Esophagus squamous epithelium (tissue), 5 donors: Measurements from ENCODE around the gene USH1G. TPM values are rescaled to one million over a fixed set of nuclear protein-coding genes. Genes with fewer than 3 reads are reported as not detected.

Source experiments
- DNase-seq: peaks from one replicate; lab custom pipeline; 2025; lab: John Stamatoyannopoulos, UW
- H3K27ac ChIP-seq, 4 donors: fragments of 200-600 bp; sonication (generic); one replicate each; pipeline ENCODE4 v1.5.1; 2016 to 2019; ENCODE audit warnings: mild to moderate bottlenecking in 1 of 4
- H3K27me3 ChIP-seq, 4 donors: fragments of 200-600 bp; sonication (generic); 1 replicate in 3 of 4; 2 replicates in 1 of 4; pipeline versions ENCODE4 v1.5.1 to v1.6.0; 2017 to 2021; ENCODE audit warnings: antibody characterized with exemption in 1 of 4
- H3K36me3 ChIP-seq, 3 donors: fragments of 200-600 bp; sonication (generic); one replicate each; pipeline ENCODE4 v1.5.1; 2016 to 2019
- H3K4me1 ChIP-seq, 3 donors: fragments of 200-600 bp; sonication (generic); one replicate each; pipeline ENCODE4 v1.5.1; 2017 to 2019
- H3K4me3 ChIP-seq, 4 donors: fragments of 200-600 bp; sonication (generic); 1 replicate in 3 of 4; 2 replicates in 1 of 4; pipeline ENCODE4 v1.5.1; 2016 to 2019; ENCODE audit warnings: mild to moderate bottlenecking in 2 of 4, moderate library complexity in 1 of 4
- H3K9me3 ChIP-seq, 3 donors: fragments of 200-600 bp; sonication (generic); one replicate each; pipeline ENCODE4 v1.5.1; 2016 to 2019
- POLR2A ChIP-seq, 4 donors: fragments of 450-650 bp; IDR thresholded peaks; one replicate each; pipeline ENCODE4 v1.6.1; 2017; ENCODE audit warnings: antibody characterized with exemption in 4 of 4, mild to moderate bottlenecking in 4 of 4, moderate library complexity in 3 of 4
- WGBS, 2 donors: methylation state at CpG; one replicate each; pipeline ENCODE4 v1.1.5; 2018; 5-methylcytosine and 5-hydroxymethylcytosine counted together
- intact Hi-C: fragments of 100-400 bp; cut with DNase I; formaldehyde crosslinking; loops from one replicate; pipeline ENCODE4 v1.15.0; 2022
- total RNA-seq, 4 donors: library from RNA; depleted of rRNA; stranded (reverse); fragments of >200 nt; gene quantifications; one replicate each; pipeline ENCODE4 v1.1.0, GENCODE V29; 2016
- TF ChIP-seq, protein P1 (sequence below), 6 experiments: fragments of 450-650 bp in 4 of 6; fragments of 200-600 bp in 2 of 6; sonication (generic) in 2 of 6; IDR thresholded peaks; one replicate each; pipeline ENCODE4 v1.5.1; 2016 to 2019; ENCODE audit warnings: antibody characterized with exemption in 6 of 6, mild to moderate bottlenecking in 4 of 6, moderate library complexity in 4 of 6
- donor health status: DM: yes; HTN: yes; CAD: no.

Gene USH1G
- total RNA-seq, 4 donors from 2014 or later, result 2.9 to 12.1 (median 6.7) TPM

DNA sequence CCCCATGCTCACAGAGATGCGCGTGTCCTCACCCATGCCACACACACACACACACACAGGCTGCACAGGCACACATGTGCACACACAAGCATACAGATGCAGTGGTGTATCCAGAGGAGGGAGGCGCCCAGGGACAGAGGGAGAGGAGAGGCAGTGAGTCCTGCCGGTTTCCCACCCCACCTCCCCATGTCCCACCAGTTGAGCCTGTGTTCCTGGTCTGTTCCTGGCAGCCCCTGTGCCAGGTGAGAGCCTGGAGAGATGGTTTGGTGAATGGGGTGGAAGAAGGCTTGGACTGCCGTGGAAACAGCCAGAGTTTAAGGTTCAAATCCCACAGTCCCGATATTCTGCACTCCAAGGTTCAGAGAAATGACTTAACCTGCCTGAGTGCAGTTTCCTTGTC lies 19.4 kb downstream of the USH1G start:
- Histone ChIP-seq H3K4me1 (peaks cover 5 to 39% (median 11%) of the 10 kb centered on the region in 3 donors), H3K4me3 (no peak overlapping the region), H3K36me3 (no peaks in the 10 kb centered on the region), H3K27ac (no peak overlapping the region), H3K9me3 (no peaks in the 10 kb centered on the region), H3K27me3 (peaks cover 0 to 44% (median 0%) of the 10 kb centered on the region in 4 donors)
- TF ChIP-seq POLR2A (IDR thresholded peaks at IDR 0.05), result no peak
- TF ChIP-seq, protein P1, sequence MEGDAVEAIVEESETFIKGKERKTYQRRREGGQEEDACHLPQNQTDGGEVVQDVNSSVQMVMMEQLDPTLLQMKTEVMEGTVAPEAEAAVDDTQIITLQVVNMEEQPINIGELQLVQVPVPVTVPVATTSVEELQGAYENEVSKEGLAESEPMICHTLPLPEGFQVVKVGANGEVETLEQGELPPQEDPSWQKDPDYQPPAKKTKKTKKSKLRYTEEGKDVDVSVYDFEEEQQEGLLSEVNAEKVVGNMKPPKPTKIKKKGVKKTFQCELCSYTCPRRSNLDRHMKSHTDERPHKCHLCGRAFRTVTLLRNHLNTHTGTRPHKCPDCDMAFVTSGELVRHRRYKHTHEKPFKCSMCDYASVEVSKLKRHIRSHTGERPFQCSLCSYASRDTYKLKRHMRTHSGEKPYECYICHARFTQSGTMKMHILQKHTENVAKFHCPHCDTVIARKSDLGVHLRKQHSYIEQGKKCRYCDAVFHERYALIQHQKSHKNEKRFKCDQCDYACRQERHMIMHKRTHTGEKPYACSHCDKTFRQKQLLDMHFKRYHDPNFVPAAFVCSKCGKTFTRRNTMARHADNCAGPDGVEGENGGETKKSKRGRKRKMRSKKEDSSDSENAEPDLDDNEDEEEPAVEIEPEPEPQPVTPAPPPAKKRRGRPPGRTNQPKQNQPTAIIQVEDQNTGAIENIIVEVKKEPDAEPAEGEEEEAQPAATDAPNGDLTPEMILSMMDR (IDR thresholded peaks at IDR 0.05), result no peak
- no peak for DNase-seq
- intact Hi-C loops, result no loop called here
- WGBS, 2 donors, result 54 to 56% methylated on average over 3 to 4 of the region's 6 CpGs

GRCh38 chr17:74903034-74903433 lies 20.0 kb downstream of the USH1G start:
- 89 to 92% methylated on average over 7 to 9 of the region's 9 CpGs for WGBS, 2 donors
- H3K36me3 ChIP-seq, result no peaks in the 10 kb centered on the region
- TF ChIP-seq POLR2A (IDR thresholded peaks at IDR 0.05), result no peak
- TF ChIP-seq, protein P1 (IDR thresholded peaks at IDR 0.05), result no peak
- no peak overlapping the region for H3K4me3 ChIP-seq
- intact Hi-C loops, result no loop called here
- H3K27ac ChIP-seq, result no peak overlapping the region
- peaks cover 0 to 39% (median 5%) of the 10 kb centered on the region in 3 donors for H3K4me1 ChIP-seq
- no peaks in the 10 kb centered on the region for H3K9me3 ChIP-seq
- DNase-seq, result no peak
- H3K27me3 ChIP-seq, result peaks cover 0 to 44% (median 0%) of the 10 kb centered on the region in 4 donors

DNA sequence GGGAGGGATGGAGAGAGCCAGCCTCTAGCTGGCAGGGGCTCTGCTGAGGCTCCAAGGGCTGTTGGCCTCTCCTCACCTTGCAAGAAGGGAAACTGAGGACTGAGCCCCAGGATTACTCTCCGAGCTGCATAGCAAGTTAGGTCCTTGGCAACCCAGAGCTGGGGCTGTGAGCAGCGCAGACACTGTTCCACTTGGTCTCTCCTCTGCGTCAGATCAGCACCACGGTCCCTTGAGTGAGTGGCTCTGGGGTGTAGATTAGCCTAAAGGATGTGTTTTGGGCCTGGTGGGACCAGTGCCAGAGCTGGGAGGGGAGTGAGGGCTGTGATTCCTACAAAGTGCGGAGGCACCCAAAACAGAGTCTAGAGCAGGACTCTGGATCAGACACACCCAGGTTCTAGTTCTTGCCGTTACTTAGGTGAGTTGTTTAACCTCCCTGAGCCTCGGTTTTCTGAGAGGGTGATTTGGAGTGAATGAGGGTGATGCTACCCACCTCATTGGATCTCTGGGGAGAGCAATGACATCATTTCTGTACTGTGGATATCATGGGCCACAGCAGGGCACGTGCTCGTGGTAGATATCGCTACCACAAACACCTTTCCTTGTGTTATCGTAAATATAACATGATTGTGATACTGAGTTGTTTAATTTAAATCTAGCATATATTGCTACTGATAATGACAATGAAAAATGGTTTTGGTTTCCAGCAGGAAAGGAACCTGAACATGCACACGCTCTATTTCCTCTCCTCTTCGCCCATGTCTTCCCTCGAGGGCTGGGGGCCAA lies 21.5 kb downstream of the USH1G start:
- Histone ChIP-seq H3K27me3 (peaks cover 0 to 40% (median 0%) of the 10 kb centered on the region in 4 donors), H3K4me1 (peaks cover 0 to 25% (median 0%) of the 10 kb centered on the region in 3 donors), H3K27ac (no peak overlapping the region), H3K4me3 (no peak overlapping the region), H3K36me3 (no peaks in the 10 kb centered on the region), H3K9me3 (no peaks in the 10 kb centered on the region)
- TF ChIP-seq POLR2A (IDR thresholded peaks at IDR 0.05), result no peak
- TF ChIP-seq, protein P1 (IDR thresholded peaks at IDR 0.05), result no peak
- 67 to 71% methylated on average over 12 to 14 of the region's 14 CpGs for WGBS, 2 donors
- intact Hi-C loops, result no loop called here
- DNase-seq, result no peak

DNA sequence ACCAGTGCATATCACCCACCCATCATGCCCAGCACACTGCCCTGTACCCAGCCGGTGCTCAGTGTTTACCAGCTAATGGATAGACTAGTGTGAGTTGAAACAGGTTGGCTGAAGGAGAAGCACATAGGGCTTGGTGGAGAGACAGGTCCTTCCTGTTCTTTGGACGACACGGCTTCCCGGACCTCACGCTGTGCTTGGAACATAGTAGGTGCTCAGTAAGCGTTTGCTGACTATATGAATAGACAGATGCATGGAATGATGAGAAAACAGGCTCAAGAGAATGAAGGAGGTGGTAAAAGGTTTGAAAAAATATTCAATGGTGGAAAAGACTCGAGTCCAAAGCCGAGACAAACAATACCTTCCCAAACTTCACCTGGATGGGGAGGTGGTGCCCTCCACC lies 22.8 kb downstream of the USH1G start:
- intact Hi-C loops, result no loop called here
- 52 to 74% methylated on average over 7 to 8 of the region's 8 CpGs for WGBS, 2 donors
- no peaks in the 10 kb centered on the region for H3K9me3 ChIP-seq
- H3K27me3 ChIP-seq, result peaks cover 0 to 53% (median 0%) of the 10 kb centered on the region in 4 donors
- no peak overlapping the region for H3K4me3 ChIP-seq
- no peak overlapping the region for H3K27ac ChIP-seq
- no peaks in the 10 kb centered on the region for H3K36me3 ChIP-seq
- DNase-seq, result no peak
- no peak for TF ChIP-seq POLR2A (IDR thresholded peaks at IDR 0.05)
- TF ChIP-seq, protein P1 (IDR thresholded peaks at IDR 0.05), result no peak
- peaks cover 0 to 25% (median 0%) of the 10 kb centered on the region in 3 donors for H3K4me1 ChIP-seq

GRCh38 chr17:74898376-74898946 lies 24.6 kb downstream of the USH1G start:
- Histone ChIP-seq H3K36me3 (no peaks in the 10 kb centered on the region), H3K4me3 (no peak overlapping the region), H3K9me3 (no peaks in the 10 kb centered on the region), H3K27ac (no peak overlapping the region), H3K4me1 (peaks cover 4 to 30% (median 5%) of the 10 kb centered on the region in 3 donors), H3K27me3 (peaks cover 0 to 54% (median under 1%) of the 10 kb centered on the region in 4 donors)
- intact Hi-C loops, result no loop called here
- 45 to 71% methylated on average over 5 to 9 of the region's 11 CpGs for whole genome bisulfite sequencing, 2 donors
- no peak for DNase-seq
- TF ChIP-seq POLR2A (IDR thresholded peaks at IDR 0.05), result no peak
- TF ChIP-seq, protein P1 (IDR thresholded peaks at IDR 0.05), result no peak
